G401 (cell line): ENCODE measurements around the gene GCGR. TPM values are rescaled to one million over a fixed set of nuclear protein-coding genes. Genes with fewer than 3 reads are reported as not detected.

ENCODE experiments used
- DNase-seq: peaks from one replicate; pipeline ENCODE4 v3.0.0-alpha.2; 2015; ENCODE audit warnings: low spot score
- in situ Hi-C: cut with HindIII; loops from 2 replicates; pipeline ENCODE4 v1.10.0; 2016; ENCODE audit warnings: low sequenced_read_pairs, mixed read lengths
- total RNA-seq: library from RNA; depleted of rRNA; stranded (reverse); fragments of >200 nt; shearing (Covaris generic); gene quantifications from 2 replicates; pipeline ENCODE4 v1.2.3, GENCODE V29; 2014

Gene GCGR
- total RNA-seq, 1 experiment from 2014 or later, result 0.61 TPM

DNA sequence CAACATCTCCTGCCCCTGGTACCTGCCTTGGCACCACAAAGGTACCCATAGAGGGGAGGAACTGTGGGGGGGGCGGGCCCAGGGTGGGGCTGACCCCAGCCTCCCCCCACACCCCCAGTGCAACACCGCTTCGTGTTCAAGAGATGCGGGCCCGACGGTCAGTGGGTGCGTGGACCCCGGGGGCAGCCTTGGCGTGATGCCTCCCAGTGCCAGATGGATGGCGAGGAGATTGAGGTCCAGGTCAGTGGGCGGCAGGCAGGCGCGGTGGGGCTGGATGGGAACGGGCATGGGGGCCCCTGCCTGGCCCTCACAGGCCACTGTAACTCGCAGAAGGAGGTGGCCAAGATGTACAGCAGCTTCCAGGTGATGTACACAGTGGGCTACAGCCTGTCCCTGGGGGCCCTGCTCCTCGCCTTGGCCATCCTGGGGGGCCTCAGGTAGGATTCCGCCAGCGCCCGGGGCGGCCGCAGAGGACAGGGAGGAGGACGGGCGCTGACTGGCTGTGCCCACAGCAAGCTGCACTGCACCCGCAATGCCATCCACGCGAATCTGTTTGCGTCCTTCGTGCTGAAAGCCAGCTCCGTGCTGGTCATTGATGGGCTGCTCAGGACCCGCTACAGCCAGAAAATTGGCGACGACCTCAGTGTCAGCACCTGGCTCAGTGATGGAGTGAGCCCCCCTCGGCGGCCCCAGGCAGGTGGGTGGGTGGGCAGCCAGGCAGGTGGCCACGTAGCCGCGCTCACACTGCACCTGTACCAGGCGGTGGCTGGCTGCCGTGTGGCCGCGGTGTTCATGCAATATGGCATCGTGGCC is 7.1 kb downstream of the GCGR start:
- in situ Hi-C loops, result no loop called here
- DNase-seq, result no peak

DNA sequence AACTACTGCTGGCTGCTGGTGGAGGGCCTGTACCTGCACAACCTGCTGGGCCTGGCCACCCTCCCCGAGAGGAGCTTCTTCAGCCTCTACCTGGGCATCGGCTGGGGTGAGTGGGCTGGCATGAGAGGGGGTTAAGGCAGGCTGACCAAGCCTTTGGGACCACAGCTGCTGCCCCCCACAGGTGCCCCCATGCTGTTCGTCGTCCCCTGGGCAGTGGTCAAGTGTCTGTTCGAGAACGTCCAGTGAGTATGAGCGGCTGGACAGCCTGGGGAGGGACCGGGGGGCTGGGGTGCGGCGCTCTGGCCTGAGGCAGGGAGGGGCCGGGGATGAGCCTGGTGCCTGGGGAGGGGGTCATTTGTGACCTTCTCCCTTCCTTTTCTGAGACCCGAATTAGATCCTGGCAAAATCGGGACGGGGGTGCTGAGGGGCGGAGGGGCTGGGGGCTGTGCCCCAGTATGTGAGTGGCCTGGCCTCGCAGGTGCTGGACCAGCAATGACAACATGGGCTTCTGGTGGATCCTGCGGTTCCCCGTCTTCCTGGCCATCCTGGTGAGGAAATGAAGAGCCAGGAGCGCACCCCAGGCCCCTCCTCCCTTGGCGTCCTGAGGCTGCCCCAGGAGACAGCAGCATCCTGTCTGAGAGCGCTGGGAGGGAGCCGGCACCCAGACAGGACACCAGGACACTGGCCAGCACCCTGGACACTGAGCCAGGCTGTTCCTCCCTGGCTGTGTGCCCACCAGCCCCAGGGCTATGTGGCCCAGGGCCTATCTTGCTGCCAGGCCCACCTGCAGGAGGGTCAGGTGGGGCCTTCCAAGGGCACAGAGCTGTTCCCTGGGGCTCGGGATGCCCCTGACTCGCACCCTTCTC is 8.0 kb downstream of the GCGR start:
- DNase-seq, result no peak
- in situ Hi-C loops, result no loop called here

GRCh38 chr17:81812571-81813370 is 8.8 kb downstream of the GCGR start:
- in situ Hi-C loops, result no loop called here
- no peak for DNase-seq

GRCh38 chr17:81813371-81813684 is 9.4 kb downstream of the GCGR start:
- in situ Hi-C loops, result no loop called here
- DNase-seq, result no peak

DNA sequence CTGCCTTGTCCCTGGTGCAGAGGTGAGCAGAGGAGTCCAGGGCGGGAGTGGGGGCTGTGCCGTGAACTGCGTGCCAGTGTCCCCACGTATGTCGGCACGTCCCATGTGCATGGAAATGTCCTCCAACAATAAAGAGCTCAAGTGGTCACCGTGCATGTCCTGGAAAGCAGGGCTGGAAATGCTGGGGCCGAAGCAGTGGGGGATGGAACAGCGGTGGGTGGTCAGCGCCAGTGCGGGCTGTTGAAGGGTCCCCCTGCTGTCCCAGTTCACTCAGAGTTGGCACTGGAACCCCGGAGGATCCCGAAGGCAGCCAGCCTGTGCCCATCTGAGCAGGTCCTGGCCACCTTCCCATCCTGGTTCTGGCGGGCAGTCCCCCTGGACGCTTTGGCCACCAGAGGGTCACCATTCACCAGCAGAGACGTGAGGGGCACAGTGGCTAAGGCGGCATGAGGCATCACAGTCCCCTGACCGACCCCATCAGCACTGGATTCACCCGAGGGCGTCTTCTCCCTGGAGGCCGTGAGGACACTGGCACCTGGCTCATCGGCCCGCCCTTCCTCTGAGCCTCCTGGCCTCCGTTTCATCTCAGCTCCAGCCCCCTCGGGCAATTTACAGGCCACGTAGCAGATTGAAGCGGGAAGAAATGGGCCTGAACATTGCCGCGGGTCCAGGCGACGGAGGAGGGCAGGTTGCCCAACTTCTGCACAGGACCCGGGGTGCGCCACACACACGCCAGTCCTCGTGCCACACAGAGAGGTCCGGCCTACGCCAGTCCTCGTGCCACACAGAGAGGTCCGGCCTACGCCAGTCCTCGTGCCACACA is 10.1 kb downstream of the GCGR start:
- no peak for DNase-seq
- in situ Hi-C loops, result no loop called here

- no peak for DNase-seq
- in situ Hi-C loops, result no loop called here
Measured at GRCh38 chr17:81814748-81815645, 11.0 kb downstream of the GCGR start.

DNA sequence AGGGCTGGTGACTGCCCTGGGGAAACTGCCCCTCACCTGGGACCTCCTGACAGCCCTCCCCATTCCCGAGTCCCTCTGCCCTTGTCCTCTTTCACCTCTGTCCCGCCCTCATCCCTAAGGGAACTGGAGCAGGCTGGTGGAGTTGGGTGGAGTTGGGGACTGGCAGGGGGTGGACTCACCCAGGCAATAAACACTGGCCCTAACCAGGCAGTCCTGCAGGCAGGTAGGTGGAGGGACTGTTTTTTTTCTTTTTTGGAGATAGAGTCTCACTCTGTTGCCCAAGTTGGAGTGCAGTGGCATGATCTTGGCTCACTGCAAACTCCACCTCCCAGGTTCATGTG is 11.7 kb downstream of the GCGR start:
- in situ Hi-C loops, result no loop called here
- no peak for DNase-seq

DNA sequence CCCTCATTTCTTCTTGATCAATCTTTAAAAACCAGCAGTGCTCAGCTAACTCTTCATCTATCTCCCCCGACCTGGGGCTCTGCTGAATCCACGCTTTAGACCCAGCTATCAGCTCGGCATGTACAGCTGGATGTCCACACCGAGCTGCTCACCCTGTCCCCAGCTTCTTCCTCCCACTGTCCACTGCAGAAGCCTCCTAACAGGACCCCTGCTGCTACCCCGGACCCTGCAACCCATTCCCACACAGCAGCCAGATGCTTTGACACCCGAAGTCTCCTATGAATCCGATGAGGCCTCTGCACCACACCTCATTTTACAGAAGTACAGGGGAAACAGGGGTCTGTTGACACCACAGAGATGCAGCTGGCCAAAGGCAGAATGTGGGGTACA is 13.8 kb downstream of the GCGR start:
- no peak for DNase-seq
- in situ Hi-C loops, result no loop called here

- in situ Hi-C loops, result no loop called here
Measured at GRCh38 chr17:81819708-81820107, 15.8 kb downstream of the GCGR start.

GRCh38 chr17:81821147-81821546 is 17.2 kb downstream of the GCGR start:
- in situ Hi-C loops, result no loop called here
- no peak for DNase-seq

More at GRCh38 chr17:81819708-81820107, 15.8 kb downstream of the GCGR start:
- DNase-seq, result no peak

GRCh38 chr17:81821603-81822311 is 17.8 kb downstream of the GCGR start:
- in situ Hi-C loops, result no loop called here
- DNase-seq, result peak; percentile 29

- DNase-seq, result no peak
- in situ Hi-C loops, result no loop called here
Measured at GRCh38 chr17:81822312-81822637, 18.3 kb downstream of the GCGR start.

- no peak for DNase-seq
- in situ Hi-C loops, result no loop called here
Measured at GRCh38 chr17:81822996-81823819, 19.3 kb downstream of the GCGR start.

DNA sequence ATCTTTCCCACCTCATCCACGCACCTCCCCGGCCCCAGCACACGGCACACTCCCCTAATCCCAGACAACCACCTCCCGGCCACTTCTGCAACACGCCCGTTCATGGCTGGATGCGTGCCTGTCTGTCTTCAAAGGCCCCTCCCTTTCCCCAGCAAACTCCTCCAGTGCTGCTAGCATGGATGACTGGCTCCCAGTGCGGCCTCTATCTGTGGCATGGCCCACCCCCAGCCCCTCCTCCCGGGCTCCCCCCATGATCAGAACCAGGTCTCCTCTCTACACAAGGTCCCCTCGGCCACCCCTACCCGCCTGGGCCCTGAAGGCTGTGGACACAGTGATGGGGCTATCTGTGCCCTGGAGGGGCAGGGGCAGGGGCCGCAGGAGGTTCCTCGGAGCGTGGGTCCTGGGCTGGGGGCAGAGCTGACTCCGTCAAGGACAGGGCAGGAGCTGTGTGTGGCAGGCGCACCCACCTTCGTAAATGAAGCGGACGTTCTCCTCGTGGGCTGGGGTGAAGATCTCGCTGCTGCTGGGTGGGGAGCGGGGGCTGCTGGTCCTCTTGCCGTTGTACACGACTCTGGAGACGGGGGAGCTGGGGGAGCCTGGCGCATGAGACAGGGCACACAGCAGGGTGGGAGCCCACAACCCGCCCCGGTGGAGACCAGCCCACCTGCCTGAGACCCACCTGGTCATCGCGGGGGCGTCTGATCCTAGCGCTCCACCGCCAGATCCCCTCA is 20.0 kb downstream of the GCGR start:
- in situ Hi-C loops, result no loop called here
- DNase-seq, result no peak

GRCh38 chr17:81824595-81824994 is 20.6 kb downstream of the GCGR start:
- DNase-seq, result no peak
- in situ Hi-C loops, result no loop called here

GRCh38 chr17:81825841-81826466 is 22.0 kb downstream of the GCGR start:
- in situ Hi-C loops, result no loop called here
- DNase-seq, result no peak
